Ishikawa (cell line): ENCODE measurements around the gene IL12RB2.

Source experiments
- CEBPB ChIP-seq: IDR thresholded peaks from 2 replicates; pipeline ENCODE4 v1.6.1; 2012
- EGR1 ChIP-seq: IDR thresholded peaks from 2 replicates; pipeline ENCODE4 v1.6.1; 2012
- EP300 ChIP-seq: IDR thresholded peaks from 2 replicates; pipeline ENCODE4 v1.6.1; 2012; ENCODE audit warnings: borderline replicate concordance
- FOXM1 ChIP-seq: IDR thresholded peaks from 2 replicates; pipeline ENCODE4 v1.6.1; 2012; ENCODE audit warnings: low read depth, borderline replicate concordance
- MAX ChIP-seq: IDR thresholded peaks from 2 replicates; pipeline ENCODE4 v1.6.1; 2012
- NFIC ChIP-seq: IDR thresholded peaks from 2 replicates; pipeline ENCODE4 v1.6.1; 2012
- RAD21 ChIP-seq: IDR thresholded peaks from 2 replicates; pipeline ENCODE4 v1.6.1; 2012; ENCODE audit warnings: low read depth
- REST ChIP-seq: IDR thresholded peaks from 2 replicates; pipeline ENCODE4 v1.6.1; 2012; ENCODE audit warnings: low read depth, mild to moderate bottlenecking
- TAF1 ChIP-seq: IDR thresholded peaks from 2 replicates; pipeline ENCODE4 v1.6.1; 2012; ENCODE audit warnings: low read depth, mild to moderate bottlenecking
- TCF12 ChIP-seq: IDR thresholded peaks from 2 replicates; pipeline ENCODE4 v1.6.1; 2012; ENCODE audit warnings: low read depth
- TEAD4 ChIP-seq: IDR thresholded peaks from 2 replicates; pipeline ENCODE4 v1.6.1; 2012
- USF1 ChIP-seq: IDR thresholded peaks from 2 replicates; pipeline ENCODE4 v1.6.1; 2012
- YY1 ChIP-seq: IDR thresholded peaks from 2 replicates; pipeline ENCODE4 v1.6.1; 2012; ENCODE audit warnings: low read depth
- ZBTB7A ChIP-seq: IDR thresholded peaks from 2 replicates; pipeline ENCODE4 v1.6.1; 2012; ENCODE audit warnings: low read depth

- TF ChIP-seq RAD21 (no peak), TAF1 (peak; percentile 88), CEBPB (no peak), EP300 (no peak), REST (no peak), MAX (peak; percentile 88), TCF12 (peak; percentile 34; the same call in 1 of the 2 replicates), TEAD4 (no peak), FOXM1 (no peak), ZBTB7A (peak; percentile 76), EGR1 (0 out of 2 replicates have a peak, but pooled peaks have one; percentile 17), USF1 (peak; percentile 13), YY1 (peak; percentile 96), NFIC (peak; percentile 59)
Measured at GRCh38 chr1:67430358-67431155, 122.9 kb downstream of the IL12RB2 start, which contains the start of gene SERBP1.
